ENCODE measurements around the gene C12orf50.
A peak's percentile ranks its signal among the peaks of the same experiment; 100 is the strongest.
"Not testable (repeated sequence)": the region's sequence is repeated elsewhere in the genome, so short reads cannot be mapped to it uniquely, and the experiment has no call there.

The C12orf50 gene

GRCh38 chr12:87985069-87985675 is 44.0 kb downstream of the C12orf50 start:
- no peak for DNase-seq (ENCODE audit: low spot score)

- DNase-seq (ENCODE audit: low spot score) = peak; percentile 4
Measured at GRCh38 chr12:87982208-87982607, 47.0 kb downstream of the C12orf50 start.

- DNase-seq (ENCODE audit: low spot score) = no peak
Measured at GRCh38 chr12:87981495-87981894, 47.7 kb downstream of the C12orf50 start.

GRCh38 chr12:87975879-87976278 is 53.3 kb downstream of the C12orf50 start:
- DNase-seq (ENCODE audit: low spot score) = no peak

GRCh38 chr12:87967871-87968270 is 61.3 kb downstream of the C12orf50 start:
- no peak for DNase-seq (ENCODE audit: low spot score)

- no peak for DNase-seq (ENCODE audit: low spot score)
Measured at GRCh38 chr12:87960566-87960965, 68.6 kb downstream of the C12orf50 start.

- not testable (repeated sequence) for DNase-seq (ENCODE audit: low spot score)
Measured at GRCh38 chr12:87954028-87954427, 75.2 kb downstream of the C12orf50 start.

GRCh38 chr12:87953256-87953860 is 75.8 kb downstream of the C12orf50 start:
- peak; percentile 23 for DNase-seq (ENCODE audit: low spot score)

- no peak for DNase-seq (ENCODE audit: low spot score)
Measured at GRCh38 chr12:87952850-87953249, 76.4 kb downstream of the C12orf50 start.

- DNase-seq (ENCODE audit: low spot score) = no peak
Measured at GRCh38 chr12:87952223-87952622, 77.0 kb downstream of the C12orf50 start.

GRCh38 chr12:87943762-87944161 is 85.4 kb downstream of the C12orf50 start:
- DNase-seq (ENCODE audit: low spot score) = no peak

GRCh38 chr12:87943023-87943422 is 86.2 kb downstream of the C12orf50 start:
- DNase-seq (ENCODE audit: low spot score) = no peak

- DNase-seq (ENCODE audit: low spot score) = no peak
Measured at GRCh38 chr12:87939182-87939581, 90.0 kb downstream of the C12orf50 start.

- no peak for DNase-seq (ENCODE audit: low spot score)
Measured at GRCh38 chr12:87935216-87935615, 94.0 kb downstream of the C12orf50 start.

GRCh38 chr12:87933991-87934390 is 95.2 kb downstream of the C12orf50 start:
- DNase-seq (ENCODE audit: low spot score) = no peak

GRCh38 chr12:87931812-87932211 is 97.4 kb downstream of the C12orf50 start:
- DNase-seq (ENCODE audit: low spot score) = no peak

- DNase-seq (ENCODE audit: low spot score) = no peak
Measured at GRCh38 chr12:87930627-87931026, 98.6 kb downstream of the C12orf50 start.

Measured in hepatic stellate cell (primary cell).